SH-SY5Y (cell line): ENCODE data around the gene CLCF1.

Experiments
- GATA2 ChIP-seq: IDR thresholded peaks from 2 replicates; pipeline ENCODE4 v1.6.1; 2011; ENCODE audit warnings: mild to moderate bottlenecking, low read depth, low read length
- GATA3 ChIP-seq: IDR thresholded peaks from 2 replicates; pipeline ENCODE4 v1.6.1; 2011; ENCODE audit warnings: low read depth, mild to moderate bottlenecking, low read length, moderate library complexity

DNA sequence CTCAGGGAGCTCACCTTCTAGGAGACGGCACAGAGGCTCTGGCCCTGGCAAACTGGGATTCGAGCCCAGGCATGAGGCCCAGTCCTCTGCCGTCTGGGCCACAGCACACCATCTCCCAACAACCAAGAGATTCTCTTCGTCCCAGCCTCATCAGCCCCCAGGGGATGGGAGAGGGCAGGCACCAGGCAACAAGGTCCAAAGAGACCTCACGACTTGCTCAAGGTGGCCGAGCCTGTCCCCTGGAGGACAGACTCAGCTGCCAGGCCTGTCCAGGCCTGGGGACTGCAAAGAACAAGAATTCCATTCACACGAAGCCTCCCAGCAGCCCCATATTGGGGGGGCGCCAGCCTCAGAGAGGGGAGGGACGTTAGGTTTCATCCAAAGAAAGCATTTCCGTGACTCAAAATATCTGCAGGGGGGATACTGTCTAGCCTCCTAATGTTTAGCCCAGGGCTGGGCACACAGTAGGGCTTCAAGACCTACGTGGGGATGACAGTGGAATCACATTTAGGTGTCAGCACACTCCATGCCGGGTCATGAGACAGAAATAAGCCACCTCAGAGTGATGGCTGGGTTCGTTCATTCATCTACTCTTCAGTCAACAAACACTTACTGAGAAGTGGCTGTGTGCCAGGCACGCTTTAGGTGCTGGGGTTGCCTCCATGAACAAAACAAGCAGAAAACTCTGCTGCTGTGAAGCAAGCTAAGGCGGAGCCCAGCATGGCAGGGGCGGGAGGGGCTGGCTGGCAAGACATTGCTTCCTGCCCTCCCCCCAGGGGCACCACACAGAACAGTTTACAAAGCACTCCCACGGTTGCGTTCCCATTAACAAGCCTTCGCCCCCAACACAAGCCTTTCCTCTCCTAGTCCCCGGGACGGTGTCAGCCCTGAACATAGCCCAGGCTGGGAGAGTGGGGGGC is 43.3 kb upstream of the CLCF1 start:
- no peak for TF ChIP-seq GATA2
- TF ChIP-seq GATA3 = no peak
